GM18507 (cell line): Measurements from ENCODE around the gene VCP.
"Not testable (repeated sequence)": the region's sequence is repeated elsewhere in the genome, so short reads cannot be mapped to it uniquely, and the experiment has no call there.

ENCODE experiments used
- DNase-seq: peaks from one replicate; pipeline ENCODE4 v3.0.0; 2011; ENCODE audit warnings: low read depth; ENCODE audit not compliant: insufficient read length; ENCODE audit errors: extremely low spot score
- FAIRE-seq: peaks from 2 replicates; lab custom pipeline; 2011; peaks lifted over from hg19 to GRCh38; lab: Jason Lieb, UNC

Gene VCP

DNA sequence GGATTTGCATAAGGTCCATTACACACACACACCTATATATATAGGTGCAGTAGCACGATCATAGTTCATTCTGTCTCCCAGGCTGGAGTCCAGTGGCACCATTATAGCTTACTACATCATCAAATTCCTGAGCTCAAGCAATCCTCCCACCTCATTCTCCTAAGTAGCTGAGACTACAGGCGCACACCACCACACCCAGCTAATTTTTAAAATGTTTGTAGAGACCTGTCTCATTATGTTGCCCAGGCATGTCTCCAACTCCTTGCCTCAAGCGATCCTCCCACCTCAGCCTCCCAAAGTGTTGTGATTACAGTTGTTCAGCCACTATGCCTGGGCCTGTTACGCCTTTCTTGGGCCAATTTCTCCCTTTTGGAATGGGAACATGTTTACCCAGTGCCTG, 43.2 kb downstream of the VCP start:
- no peak for DNase-seq
- FAIRE-seq = no peak

DNA sequence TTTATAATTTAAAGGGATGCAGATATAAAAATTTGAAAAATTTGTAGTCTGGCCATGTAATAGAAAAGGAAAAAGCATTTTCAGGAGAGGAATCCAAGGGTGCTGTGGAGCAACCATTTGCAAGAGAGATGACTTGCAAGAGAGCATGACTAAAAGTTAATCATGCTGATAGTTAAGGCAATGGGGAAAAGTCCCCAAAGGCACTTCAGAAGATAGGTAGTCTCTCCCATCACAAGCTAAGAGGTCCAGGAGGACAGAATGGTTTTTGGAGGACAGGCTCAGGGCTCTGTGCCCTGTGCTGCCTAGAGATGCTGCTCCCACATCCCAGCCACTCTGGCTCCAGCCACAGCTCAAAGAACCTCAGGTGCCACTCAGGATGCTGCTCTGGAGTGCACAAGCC, 44.1 kb downstream of the VCP start:
- DNase-seq = no peak
- FAIRE-seq = no peak

DNA sequence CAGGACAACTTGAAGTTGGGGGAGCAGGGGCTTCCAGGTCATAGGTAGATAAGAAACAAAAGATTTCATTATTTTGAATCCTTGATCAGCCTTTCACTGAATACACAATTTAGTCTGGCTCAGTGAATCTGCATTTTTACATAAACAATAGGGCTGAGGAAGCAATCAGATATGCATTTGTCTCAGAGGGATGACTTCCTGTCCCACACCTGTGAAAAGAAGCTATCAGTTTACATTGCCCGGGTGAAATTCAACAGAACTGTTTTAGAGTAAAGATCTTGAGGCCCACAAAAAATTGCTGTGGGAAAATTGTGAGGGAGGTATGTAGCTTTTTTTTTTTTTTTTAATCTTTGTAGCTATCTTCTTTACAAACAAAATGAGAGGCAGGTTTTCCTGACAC, 44.6 kb downstream of the VCP start:
- no peak for FAIRE-seq
- no peak for DNase-seq

- FAIRE-seq (no peak), DNase-seq (no peak)
Observed at GRCh38 chr9:35027374-35027773, 45.1 kb downstream of the VCP start.

DNA sequence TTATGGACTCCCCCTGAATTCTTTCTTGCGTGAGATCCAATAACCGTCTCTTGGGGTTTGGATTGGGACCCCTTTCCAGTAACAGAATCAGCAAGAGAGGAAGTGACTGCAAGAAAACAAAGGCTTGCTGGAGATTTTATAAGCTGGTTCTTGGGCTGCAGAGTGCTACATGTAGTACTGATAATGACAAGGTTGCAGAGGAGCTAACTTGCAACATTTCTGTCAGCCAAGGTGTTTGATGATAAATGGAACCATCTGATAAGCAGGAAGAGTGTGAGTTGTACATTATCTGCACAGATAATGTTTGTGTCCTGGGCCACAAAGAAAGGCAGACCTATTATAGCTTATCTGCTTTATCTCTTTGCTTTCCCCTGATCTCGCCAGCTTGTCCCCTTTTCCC, 45.8 kb downstream of the VCP start:
- DNase-seq = no peak
- no peak for FAIRE-seq

GRCh38 chr9:35023443-35023842, 49.0 kb downstream of the VCP start:
- not testable (repeated sequence) for DNase-seq
- FAIRE-seq = peak; percentile 21

DNA sequence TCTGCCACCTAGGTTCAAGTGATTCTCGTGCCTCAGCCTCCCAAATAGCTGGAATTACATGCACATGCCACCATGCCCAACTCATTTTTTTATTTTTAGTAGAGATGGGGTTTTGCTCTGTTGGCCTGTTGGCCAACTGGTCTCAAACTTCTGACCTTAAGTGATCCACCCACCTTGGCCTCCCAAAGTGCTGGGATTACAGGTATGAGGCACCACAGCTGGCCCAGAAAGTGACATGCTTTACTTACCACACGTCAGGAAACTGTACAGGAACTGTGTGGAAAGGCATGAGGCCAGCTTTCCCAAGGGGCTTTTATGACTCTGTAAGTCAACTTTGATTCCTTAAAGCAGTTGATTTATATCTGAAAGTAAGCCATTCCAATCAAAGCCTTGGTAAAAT, 57.9 kb downstream of the VCP start:
- no peak for FAIRE-seq
- DNase-seq = no peak

GRCh38 chr9:35010351-35010958, 62.0 kb downstream of the VCP start:
- DNase-seq (no peak), FAIRE-seq (no peak)
